Activated T-helper 1 cell treated with anti-CD3 and anti-CD28 coated beads, Interleukin-12 subunit alpha, Interleukin-12 subunit beta, Interleukin-2, Interleukin-4 antibody, amounts not matched to agents 30 ng/mL and 10 ng/mL and 1 ng/mL, durations not matched to agents 14 hours and 24 hours and 36 hours (primary cell): ENCODE results near the gene TOMM7. TPM values are rescaled to one million over a fixed set of nuclear protein-coding genes. Genes with fewer than 3 reads are reported as not detected.
A peak's percentile ranks its signal among the peaks of the same experiment; 100 is the strongest.
"Not testable (repeated sequence)": the region's sequence is repeated elsewhere in the genome, so short reads cannot be mapped to it uniquely, and the experiment has no call there.

ENCODE experiments used
- DNase-seq: peaks from one replicate; pipeline ENCODE4 v3.0.0; 2021; ENCODE audit warnings: low spot score
- H3K27ac Mint-ChIP-seq: one replicate; pipeline ENCODE4 v1.8.0; 2021; ENCODE audit warnings: mild to moderate bottlenecking, mixed read lengths
- H3K27me3 Mint-ChIP-seq: one replicate; pipeline ENCODE4 v1.8.0; 2022; ENCODE audit warnings: mild to moderate bottlenecking, moderate library complexity, mixed read lengths; ENCODE audit not compliant: insufficient read depth
- H3K36me3 Mint-ChIP-seq: one replicate; pipeline ENCODE4 v1.8.0; 2021; ENCODE audit warnings: low read depth, mixed read lengths
- H3K4me1 Mint-ChIP-seq: one replicate; pipeline ENCODE4 v1.8.0; 2021; ENCODE audit warnings: low read depth, mixed read lengths
- H3K4me3 Mint-ChIP-seq: one replicate; pipeline ENCODE4 v1.8.0; 2021; ENCODE audit warnings: mild to moderate bottlenecking, moderate library complexity, mixed read lengths
- H3K9me3 Mint-ChIP-seq: one replicate; pipeline ENCODE4 v1.8.0; 2021; ENCODE audit warnings: mixed read lengths
- intact Hi-C: fragments of 100-400 bp; cut with micrococcal nuclease; formaldehyde crosslinking; loops from one replicate; pipeline ENCODE4 v1.15.1; 2024
- total RNA-seq: library from RNA; stranded (reverse); gene quantifications from 2 replicates; pipeline ENCODE4 v1.2.3, GENCODE V29; 2022

TOMM7 gene
- total RNA-seq, 1 donor from 2014 or later: 225 TPM

DNA sequence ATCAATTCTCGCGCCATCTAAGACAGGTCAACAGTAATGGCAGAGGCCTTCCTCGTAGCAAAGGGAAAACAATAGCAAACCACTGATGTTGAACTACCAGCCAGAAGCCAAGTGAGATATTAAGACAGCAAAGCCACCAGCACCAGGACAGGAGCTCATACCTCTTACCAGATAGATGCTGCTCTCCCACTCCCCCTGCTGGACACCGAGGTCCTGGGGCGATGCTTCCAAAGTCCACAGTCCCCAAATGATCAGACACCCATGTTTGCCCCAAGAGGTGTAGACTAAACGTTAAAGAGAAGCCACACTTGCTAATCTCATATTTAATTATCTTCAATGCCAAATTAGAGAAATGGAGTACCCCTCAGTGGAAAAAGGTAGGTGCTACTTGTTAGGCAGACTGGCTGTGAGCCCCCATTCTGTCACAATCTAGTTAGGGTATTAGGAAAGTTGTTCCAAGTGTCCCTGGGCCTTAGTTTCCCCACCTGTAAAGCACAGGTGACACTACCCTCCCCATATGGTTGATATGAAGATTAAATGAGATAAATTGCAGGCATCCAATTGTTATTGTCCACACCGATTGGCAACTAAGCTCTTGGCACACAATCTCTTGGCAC lies 39.9 kb downstream of the TOMM7 start:
- DNase-seq: peak; percentile 57
- Mint-ChIP-seq H3K27ac (no peak overlapping the region), H3K27me3 (peaks cover 8% of the 10 kb centered on the region), H3K4me3 (no peak overlapping the region), H3K4me1 (no peaks in the 10 kb centered on the region), H3K9me3 (no peaks in the 10 kb centered on the region), H3K36me3 (no peaks in the 10 kb centered on the region)
- intact Hi-C loops: loop anchor here (1.0 kb wide), 5 partner anchors 54 to 273 kb away; no protein-coding TSS in a partner anchor

DNA sequence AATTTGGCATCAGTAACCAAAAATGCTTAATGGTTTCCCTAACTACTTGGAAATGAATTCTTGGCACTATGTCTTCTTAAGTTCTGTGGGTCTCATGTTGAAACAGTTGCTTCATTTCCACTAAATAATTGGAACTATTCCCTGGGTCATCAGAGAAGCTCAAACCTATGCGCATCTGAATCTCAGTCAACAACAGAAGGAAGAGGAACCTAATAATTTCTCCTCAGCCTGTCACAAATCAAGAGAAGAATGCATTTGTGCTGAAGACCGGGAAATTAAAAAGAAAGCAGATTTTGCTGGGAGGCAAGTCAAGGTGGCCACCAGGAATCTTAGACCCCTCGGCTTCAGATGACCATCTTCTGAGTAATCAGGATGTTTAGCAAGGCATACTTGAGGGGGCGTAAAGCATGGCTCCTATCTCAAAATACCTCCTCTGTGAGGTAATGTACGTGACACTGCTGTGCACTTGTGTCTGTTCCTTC lies 41.4 kb downstream of the TOMM7 start:
- no peak overlapping the region for H3K27ac Mint-ChIP-seq
- intact Hi-C loops: no loop called here
- H3K4me1 Mint-ChIP-seq: no peaks in the 10 kb centered on the region
- DNase-seq: no peak
- peaks cover 18% of the 10 kb centered on the region for H3K27me3 Mint-ChIP-seq
- no peak overlapping the region for H3K4me3 Mint-ChIP-seq
- no peaks in the 10 kb centered on the region for H3K9me3 Mint-ChIP-seq
- H3K36me3 Mint-ChIP-seq: no peaks in the 10 kb centered on the region

DNA sequence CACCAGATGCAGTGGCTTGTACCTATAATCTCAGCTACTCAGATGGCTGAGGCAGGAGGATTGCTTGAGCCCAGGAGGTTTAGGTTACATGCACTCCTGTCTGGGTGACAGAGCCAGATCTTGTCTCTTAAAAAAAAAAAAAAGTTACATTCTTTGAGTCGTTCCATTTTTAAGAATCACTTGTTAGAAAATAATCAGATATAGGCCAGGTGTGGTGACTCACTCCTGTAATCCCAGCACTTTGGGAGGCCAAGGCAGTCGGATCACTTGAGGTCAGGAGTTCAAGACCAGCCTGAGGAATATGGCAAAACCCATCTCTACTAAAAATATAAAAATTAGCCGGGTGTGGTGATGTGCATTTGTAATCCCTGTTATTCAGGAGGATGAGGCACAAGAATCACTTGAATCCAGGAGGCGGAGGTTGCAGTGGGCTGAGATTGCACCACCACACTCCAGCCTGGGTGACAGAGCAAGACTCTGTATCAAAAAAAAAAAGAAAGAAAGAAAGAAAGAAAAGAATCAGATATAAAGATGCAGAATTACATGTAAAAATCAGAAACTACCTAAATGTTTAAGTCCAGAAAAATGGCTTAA lies 42.8 kb downstream of the TOMM7 start:
- H3K27ac Mint-ChIP-seq, H3K4me3 Mint-ChIP-seq, H3K36me3 Mint-ChIP-seq, DNase-seq, intact Hi-C loops, H3K9me3 Mint-ChIP-seq, H3K4me1 Mint-ChIP-seq: not testable (repeated sequence)
- H3K27me3 Mint-ChIP-seq: peaks cover 22% of the 10 kb centered on the region

DNA sequence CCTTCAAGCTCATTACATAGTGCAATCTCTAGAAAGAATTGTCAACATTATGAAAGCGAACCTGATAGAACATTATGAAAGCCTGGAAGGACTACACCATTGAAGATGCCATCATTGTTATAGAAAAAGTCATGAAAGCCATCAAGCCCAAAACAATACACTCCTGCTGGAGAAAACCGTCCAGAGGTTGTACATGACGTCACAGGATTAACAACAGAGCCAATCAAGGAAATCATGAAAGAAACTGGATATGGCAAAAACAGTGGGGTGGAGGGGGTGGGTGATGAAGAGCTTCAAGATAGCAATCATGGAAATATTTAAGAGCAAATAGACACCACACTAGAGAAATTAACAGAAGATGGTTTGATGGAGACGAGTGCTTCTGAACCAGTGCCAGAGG lies 45.7 kb downstream of the TOMM7 start:
- Mint-ChIP-seq H3K36me3 (no peaks in the 10 kb centered on the region), H3K4me1 (no peaks in the 10 kb centered on the region), H3K27ac (no peak overlapping the region), H3K27me3 (peaks cover 22% of the 10 kb centered on the region), H3K9me3 (no peaks in the 10 kb centered on the region), H3K4me3 (no peak overlapping the region)
- no peak for DNase-seq
- intact Hi-C loops: no loop called here

DNA sequence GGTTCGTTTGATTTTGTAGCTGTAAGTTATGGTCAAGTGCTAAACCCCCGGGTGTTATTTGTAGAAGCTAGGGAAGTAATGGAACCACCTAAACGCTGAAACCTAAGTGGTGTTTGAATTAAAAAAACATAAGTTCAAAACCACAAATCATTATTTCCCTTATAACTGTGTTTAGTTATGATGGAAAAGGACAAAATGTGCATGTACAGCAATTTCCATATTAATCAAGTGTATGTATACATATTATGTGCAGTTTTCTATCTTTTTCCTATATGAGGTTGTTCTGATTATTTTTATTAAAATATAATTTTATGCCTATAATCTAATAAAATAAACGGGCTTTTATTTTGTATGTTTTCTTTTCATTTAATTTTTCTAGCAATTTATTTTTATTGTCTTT lies 49.8 kb downstream of the TOMM7 start:
- Mint-ChIP-seq H3K36me3 (no peaks in the 10 kb centered on the region), H3K27ac (no peak overlapping the region), H3K4me1 (no peaks in the 10 kb centered on the region), H3K27me3 (peaks cover 30% of the 10 kb centered on the region), H3K4me3 (no peak overlapping the region), H3K9me3 (no peaks in the 10 kb centered on the region)
- intact Hi-C loops: no loop called here
- DNase-seq: no peak

DNA sequence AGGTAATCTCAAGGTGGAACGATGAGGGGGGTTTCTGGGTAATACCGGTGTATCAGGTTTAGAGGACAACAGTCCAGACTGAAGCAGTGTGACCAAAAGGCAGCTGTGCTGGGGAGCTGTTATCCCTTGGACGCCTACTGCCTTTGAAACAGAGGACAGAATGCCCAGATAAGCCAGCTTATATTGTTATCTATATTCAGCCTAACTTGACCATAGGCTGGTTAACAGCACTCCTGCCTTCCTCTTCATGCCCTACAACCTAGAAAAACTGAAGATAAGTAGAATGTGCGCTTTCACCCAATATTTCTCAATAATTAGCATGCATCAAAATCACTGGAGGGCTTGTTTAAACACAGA lies 50.8 kb downstream of the TOMM7 start:
- intact Hi-C loops: no loop called here
- no peak overlapping the region for H3K27ac Mint-ChIP-seq
- no peak for DNase-seq
- no peaks in the 10 kb centered on the region for H3K36me3 Mint-ChIP-seq
- no peaks in the 10 kb centered on the region for H3K9me3 Mint-ChIP-seq
- H3K27me3 Mint-ChIP-seq: peaks cover 32% of the 10 kb centered on the region
- H3K4me1 Mint-ChIP-seq: no peaks in the 10 kb centered on the region
- H3K4me3 Mint-ChIP-seq: no peak overlapping the region

DNA sequence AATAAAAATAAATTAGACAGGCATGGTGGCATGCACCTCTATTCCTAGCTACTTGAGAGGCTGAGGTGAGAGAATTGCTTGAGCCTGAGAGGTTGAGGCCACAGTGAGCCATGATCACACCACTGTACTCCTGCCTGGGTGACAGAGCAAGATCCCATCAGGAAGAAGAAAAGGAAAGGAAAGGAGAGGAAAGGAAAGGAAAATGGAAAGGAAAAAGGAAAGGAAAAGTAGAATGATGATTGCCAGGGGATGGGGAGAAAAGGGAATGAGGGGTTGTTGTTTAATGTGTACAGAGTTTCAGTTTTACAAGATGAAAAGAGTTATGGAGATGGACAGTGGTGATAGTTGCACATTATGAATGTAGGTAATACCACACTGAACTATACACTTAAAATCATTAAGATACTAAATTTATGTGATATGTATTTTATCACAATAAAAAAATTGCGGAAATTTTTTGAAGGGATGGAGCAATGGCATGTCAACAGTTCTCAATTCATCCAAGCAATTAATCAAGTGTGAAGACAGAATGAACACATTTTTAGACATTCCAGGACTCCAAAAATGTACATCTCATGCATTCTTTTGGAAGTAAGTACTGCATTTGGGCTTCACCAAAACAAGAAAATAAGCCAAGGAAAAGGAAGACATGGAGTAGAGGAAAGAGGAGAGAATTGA lies 51.3 kb downstream of the TOMM7 start:
- Mint-ChIP-seq H3K4me1 (no peaks in the 10 kb centered on the region), H3K36me3 (no peaks in the 10 kb centered on the region), H3K27me3 (peaks cover 28% of the 10 kb centered on the region), H3K9me3 (no peaks in the 10 kb centered on the region), H3K4me3 (no peak overlapping the region), H3K27ac (no peak overlapping the region)
- DNase-seq: no peak
- intact Hi-C loops: no loop called here

DNA sequence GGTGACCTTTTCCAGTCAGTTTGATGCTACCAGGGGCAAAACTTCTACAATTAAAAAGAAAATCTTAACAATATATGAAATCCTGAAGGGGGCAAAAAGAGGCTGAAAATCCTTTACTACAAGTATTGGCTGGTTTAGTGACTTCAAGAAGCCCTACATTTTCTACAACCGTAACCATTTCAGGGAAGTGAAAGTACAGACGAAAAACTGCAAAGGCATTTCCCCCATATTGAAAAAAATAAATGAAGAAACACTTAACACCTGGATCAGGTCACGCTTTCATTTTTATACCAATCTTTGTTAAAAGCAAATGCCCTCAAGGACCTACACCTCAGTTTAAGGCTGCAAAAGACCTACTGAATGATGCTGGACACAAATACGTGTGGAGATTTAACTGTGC lies 57.0 kb downstream of the TOMM7 start:
- no peak overlapping the region for H3K27ac Mint-ChIP-seq
- no peak for DNase-seq
- peaks cover 21% of the 10 kb centered on the region for H3K27me3 Mint-ChIP-seq

More for the DNA sequence above, 57.0 kb downstream of the TOMM7 start:
- no peaks in the 10 kb centered on the region for H3K4me1 Mint-ChIP-seq
- intact Hi-C loops: no loop called here
- H3K4me3 Mint-ChIP-seq: no peak overlapping the region
- no peaks in the 10 kb centered on the region for H3K36me3 Mint-ChIP-seq
- no peaks in the 10 kb centered on the region for H3K9me3 Mint-ChIP-seq

Other genes with a start within 250 kb of the TOMM7 start
- gene IL6, start 95.6 kb downstream of the TOMM7 start, total RNA-seq: 0.32 and 0.54 TPM in 2 replicates
- gene HYCC1, start 191.3 kb upstream of the TOMM7 start, total RNA-seq: 36.8 and 45.7 TPM in 2 replicates